NCI-H1048 (cell line): ENCODE results near the gene PUS7L.
"Not testable (repeated sequence)": the region's sequence is repeated elsewhere in the genome, so short reads cannot be mapped to it uniquely, and the experiment has no call there.

Experiments used
- DNase-seq: peaks from one replicate; lab custom pipeline; 2025; lab: John Stamatoyannopoulos, UW

PUS7L gene, protein sequence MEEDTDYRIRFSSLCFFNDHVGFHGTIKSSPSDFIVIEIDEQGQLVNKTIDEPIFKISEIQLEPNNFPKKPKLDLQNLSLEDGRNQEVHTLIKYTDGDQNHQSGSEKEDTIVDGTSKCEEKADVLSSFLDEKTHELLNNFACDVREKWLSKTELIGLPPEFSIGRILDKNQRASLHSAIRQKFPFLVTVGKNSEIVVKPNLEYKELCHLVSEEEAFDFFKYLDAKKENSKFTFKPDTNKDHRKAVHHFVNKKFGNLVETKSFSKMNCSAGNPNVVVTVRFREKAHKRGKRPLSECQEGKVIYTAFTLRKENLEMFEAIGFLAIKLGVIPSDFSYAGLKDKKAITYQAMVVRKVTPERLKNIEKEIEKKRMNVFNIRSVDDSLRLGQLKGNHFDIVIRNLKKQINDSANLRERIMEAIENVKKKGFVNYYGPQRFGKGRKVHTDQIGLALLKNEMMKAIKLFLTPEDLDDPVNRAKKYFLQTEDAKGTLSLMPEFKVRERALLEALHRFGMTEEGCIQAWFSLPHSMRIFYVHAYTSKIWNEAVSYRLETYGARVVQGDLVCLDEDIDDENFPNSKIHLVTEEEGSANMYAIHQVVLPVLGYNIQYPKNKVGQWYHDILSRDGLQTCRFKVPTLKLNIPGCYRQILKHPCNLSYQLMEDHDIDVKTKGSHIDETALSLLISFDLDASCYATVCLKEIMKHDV

GRCh38 chr12:43758728-43759563, at the start of gene PUS7L, which contains the start of gene IRAK4:
Gene PUS7L (minus strand): TSS chr12:43758790. CDS start chr12:43755245, 3,545 bp downstream.
Gene IRAK4 (plus strand): TSS chr12:43758951. CDS start chr12:43768112, 9,161 bp downstream.
- peak; percentile 94 for DNase-seq

DNA sequence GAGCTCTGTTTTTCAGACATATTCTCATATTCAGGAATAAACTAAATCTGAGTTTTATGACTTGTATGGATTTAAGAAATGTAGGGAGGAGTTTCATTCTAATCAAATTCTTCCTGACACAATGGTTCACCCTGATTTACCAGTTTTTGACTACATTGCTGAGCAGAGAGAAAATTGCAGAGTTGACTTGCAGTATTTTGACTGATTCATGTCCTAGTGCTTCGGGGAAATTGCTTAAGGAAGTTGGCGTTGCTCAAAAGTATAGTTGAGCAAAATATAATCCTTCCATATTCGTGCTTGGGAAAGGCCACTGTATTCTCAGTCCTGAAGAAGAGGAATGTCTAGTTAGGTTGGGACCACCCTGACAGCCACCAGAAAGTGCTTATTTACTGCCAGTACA, 48.8 kb upstream of the PUS7L start:
- DNase-seq, result no peak

- DNase-seq, result no peak
Observed at GRCh38 chr12:43806737-43807072, 48.1 kb upstream of the PUS7L start.

GRCh38 chr12:43805860-43806736, 47.5 kb upstream of the PUS7L start, which contains the start of gene TWF1:
Gene TWF1 (minus strand): TSS chr12:43806317. CDS start chr12:43806245, 72 bp downstream.
- peak; percentile 43 for DNase-seq

GRCh38 chr12:43805149-43805859, 46.7 kb upstream of the PUS7L start:
- no peak for DNase-seq

GRCh38 chr12:43797561-43798217, 39.1 kb upstream of the PUS7L start:
- no peak for DNase-seq

DNA sequence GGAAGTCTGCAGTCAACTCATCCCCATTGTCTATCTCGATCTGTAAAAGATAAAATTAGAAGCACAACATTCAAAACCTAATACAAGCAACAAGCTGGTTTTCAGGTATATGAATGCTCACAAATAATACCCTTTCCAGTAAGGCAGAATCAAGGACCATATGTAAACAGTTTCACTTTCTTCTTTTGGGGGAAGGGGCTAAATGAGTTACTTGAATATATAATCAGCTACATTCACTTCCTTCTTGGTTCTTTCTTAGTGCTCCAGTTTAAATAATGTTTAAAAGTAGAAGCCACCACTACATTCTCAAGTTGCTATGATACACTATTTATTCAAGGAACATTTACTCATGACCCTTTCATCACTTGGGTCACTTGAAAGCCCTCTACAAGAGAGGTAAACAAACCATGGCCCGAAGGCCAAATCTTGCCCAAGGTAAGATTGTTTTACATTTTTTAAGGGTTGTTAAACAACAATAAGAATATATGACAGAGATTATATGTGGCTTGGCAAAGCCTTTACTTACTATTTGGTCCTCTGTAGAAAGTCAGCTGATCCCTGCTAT, 37.2 kb upstream of the PUS7L start:
- DNase-seq, result no peak

DNA sequence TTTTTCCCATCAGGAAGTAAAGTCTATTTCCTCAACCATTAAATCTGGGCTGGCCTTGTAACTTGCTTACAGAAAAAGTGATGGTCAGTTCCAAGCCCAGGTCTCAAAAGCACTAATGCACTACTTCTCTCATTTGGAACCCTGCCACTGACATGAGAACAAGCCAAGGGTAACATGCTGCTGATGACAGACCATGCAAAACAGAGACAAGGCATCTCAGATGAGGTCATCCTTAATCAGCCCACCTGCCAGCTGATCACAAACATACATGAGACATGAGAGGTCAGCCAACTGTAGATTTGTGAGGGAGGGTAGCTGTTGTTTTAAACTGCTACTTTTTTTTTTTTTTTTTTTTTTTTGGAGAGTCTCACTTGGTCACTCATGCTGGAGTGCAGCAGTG, 31.4 kb upstream of the PUS7L start:
- DNase-seq, result no peak

- no peak for DNase-seq
Observed at GRCh38 chr12:43786899-43787693, 28.5 kb upstream of the PUS7L start.

GRCh38 chr12:43776498-43776897, 17.9 kb upstream of the PUS7L start:
- no peak for DNase-seq

GRCh38 chr12:43766291-43766690, 7.7 kb upstream of the PUS7L start:
- no peak for DNase-seq

GRCh38 chr12:43764528-43764927, 5.9 kb upstream of the PUS7L start:
- no peak for DNase-seq

GRCh38 chr12:43763769-43764168, 5.2 kb upstream of the PUS7L start:
- no peak for DNase-seq

- no peak for DNase-seq
Observed at GRCh38 chr12:43762596-43762995, 4.0 kb upstream of the PUS7L start.

DNA sequence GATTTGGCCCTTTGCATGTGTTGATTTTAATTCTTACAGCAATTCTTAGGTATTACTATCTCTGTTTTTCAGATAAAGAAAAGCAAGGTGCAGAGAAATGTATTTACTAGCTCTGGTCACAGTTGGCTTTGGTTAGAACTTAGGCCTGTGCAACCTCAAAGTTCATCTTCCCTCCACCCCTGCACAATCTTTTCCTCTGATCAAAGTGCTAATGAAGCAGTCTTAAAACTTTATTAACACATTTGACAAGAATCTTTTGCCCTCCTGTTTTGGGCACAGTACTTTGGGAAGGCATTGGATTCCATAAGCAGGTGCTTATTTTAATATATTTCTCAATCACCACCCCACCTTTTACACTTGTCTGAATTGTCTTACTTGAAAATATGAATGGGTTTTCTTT, 2.9 kb upstream of the PUS7L start:
- no peak for DNase-seq

GRCh38 chr12:43760396-43760795, 1.8 kb upstream of the PUS7L start:
- DNase-seq, result no peak

GRCh38 chr12:43758247-43758727, 303 bp downstream of the PUS7L start:
- no peak for DNase-seq

DNA sequence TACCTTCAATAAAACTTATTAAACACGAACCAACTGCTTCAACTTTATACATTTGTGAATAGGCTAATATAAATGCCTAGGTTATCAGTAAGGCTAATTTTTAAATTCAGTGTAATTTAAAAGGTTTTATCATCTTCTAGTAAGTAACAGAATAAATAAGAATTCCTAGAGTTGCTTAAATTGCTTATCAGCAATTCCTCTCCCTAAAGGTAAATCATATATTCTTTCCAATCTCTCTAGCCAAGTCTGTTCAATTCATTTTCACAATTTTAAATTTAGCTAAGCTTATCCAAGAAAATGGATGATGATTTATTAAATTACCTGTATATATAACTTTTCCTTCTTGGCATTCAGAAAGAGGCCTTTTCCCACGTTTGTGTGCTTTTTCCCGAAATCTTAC, 4.6 kb downstream of the PUS7L start:
- no peak for DNase-seq

GRCh38 chr12:43751360-43751759, 7.2 kb downstream of the PUS7L start:
- not testable (repeated sequence) for DNase-seq
